ENCODE results near the gene AMN. TPM values are rescaled to one million over a fixed set of nuclear protein-coding genes. Genes with fewer than 3 reads are reported as not detected.

AMN gene
- total RNA-seq, 1 experiment from 2014 or later, result 1.7 TPM

- peaks cover 16% of the 10 kb centered on the region for H3K36me3 ChIP-seq (replicated peaks; ENCODE audit: control insufficient read depth, insufficient read depth, low read length)
- H3K4me3 ChIP-seq (ENCODE audit: insufficient read depth, low read depth, low read length), result no peak overlapping the region
- no peaks in the 10 kb centered on the region for H3K27me3 ChIP-seq (ENCODE audit: control insufficient read depth, insufficient read depth, low read length)
- no peak for DNase-seq
Observed at GRCh38 chr14:102979406-102979805, 56.9 kb downstream of the AMN start.

GRCh38 chr14:102980409-102980810, 57.9 kb downstream of the AMN start:
- H3K27me3 ChIP-seq (ENCODE audit: control insufficient read depth, insufficient read depth, low read length), result no peaks in the 10 kb centered on the region
- DNase-seq, result no peak
- H3K36me3 ChIP-seq (replicated peaks; ENCODE audit: control insufficient read depth, insufficient read depth, low read length), result peaks cover 17% of the 10 kb centered on the region
- no peak overlapping the region for H3K4me3 ChIP-seq (ENCODE audit: insufficient read depth, low read depth, low read length)

Other genes starting within 250 kb of the AMN start
- 5.5 and 11.5 TPM in 2 replicates for gene TRAF3, start 145.2 kb upstream of the AMN start, total RNA-seq (2014; rRNA removed; shearing (Covaris generic))
- gene CDC42BPB, start 134.9 kb downstream of the AMN start, total RNA-seq (2014; rRNA removed; shearing (Covaris generic)), result 56.1 and 59.8 TPM in 2 replicates
- gene LBHD2, start 161.5 kb downstream of the AMN start, total RNA-seq (2014; rRNA removed; shearing (Covaris generic)), result not detected in 2 replicates
- 0.21 TPM in 1 of 2 replicates, not detected in the other for gene EXOC3L4, start 172.1 kb downstream of the AMN start, total RNA-seq (2014; rRNA removed; shearing (Covaris generic))
- 30.1 and 38.7 TPM in 2 replicates for gene TNFAIP2, start 200.8 kb downstream of the AMN start, total RNA-seq (2014; rRNA removed; shearing (Covaris generic))